ENCODE data around the gene CFHR2.

The CFHR2 gene

DNA sequence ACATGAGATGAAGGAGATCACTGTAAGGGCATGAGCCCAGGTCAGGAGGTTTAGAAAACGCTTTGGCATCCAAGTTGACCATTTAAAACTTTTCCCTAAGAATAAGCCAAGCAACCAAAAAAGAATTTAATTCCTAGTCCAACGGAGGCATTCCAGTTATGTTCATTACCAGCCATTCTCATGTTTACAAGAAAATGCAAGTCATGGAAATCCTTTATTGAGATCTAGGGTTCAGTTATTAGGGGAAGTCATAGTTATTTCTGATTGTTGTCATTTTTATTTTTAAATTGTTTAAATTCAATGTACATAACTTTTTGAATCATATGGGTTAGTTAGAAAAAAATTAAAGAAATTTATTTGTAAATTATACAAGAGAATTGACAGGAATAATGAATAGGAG, 58.3 kb downstream of the CFHR2 start:
- DNase-seq (ENCODE audit: low read depth in 2 of 2): no peak

DNA sequence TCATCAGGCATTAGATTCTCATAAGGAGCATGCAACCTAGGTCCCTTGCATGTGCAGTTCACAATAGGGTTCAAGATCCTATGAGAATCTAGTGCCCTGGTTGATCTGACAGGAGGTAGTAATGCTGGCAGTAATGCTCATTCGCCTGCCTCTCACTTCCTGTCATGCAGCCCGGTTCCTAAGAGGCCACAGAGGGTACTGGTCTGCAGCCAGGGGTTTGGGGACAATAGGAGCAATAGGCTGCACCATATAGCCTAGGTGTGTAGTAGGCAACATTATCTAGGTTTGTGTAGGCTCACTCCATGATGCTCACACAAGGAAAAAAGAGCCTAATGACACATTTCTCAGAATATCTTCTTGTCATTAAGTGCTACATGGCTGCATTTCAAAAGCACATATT, 59.6 kb downstream of the CFHR2 start:
- DNase-seq (ENCODE audit: low read depth in 2 of 2): no peak

DNA sequence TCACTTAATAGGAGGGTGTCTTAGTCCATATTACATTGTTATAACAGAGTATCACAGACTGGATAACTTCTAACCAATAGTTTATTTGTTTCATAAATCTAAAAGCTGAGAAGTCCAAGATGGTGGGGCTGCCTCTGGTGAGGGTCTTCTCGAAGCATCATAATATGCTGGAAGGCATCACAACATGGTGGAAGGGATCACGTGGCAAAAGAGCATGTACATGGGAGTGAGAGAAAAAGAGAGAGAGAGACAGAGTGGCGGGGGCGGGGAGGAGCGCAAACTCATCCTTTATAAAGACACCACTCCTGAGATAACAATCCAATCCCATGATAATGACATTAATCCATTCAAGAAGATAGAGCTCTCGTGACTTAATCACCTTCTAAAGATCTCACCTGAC, 65.3 kb downstream of the CFHR2 start:
- no peak for DNase-seq (ENCODE audit: low read depth in 2 of 2)
